Esophagus squamous epithelium (tissue), 5 donors: ENCODE measurements around the gene PRRX1. TPM values are rescaled to one million over a fixed set of nuclear protein-coding genes. Genes with fewer than 3 reads are reported as not detected.

Experiments used
- DNase-seq: peaks from one replicate; lab custom pipeline; 2025; lab: John Stamatoyannopoulos, UW
- H3K27ac ChIP-seq, 4 donors: fragments of 200-600 bp; sonication (generic); one replicate each; pipeline ENCODE4 v1.5.1; 2016 to 2019; ENCODE audit warnings: mild to moderate bottlenecking in 1 of 4
- H3K27me3 ChIP-seq, 4 donors: fragments of 200-600 bp; sonication (generic); 1 replicate in 3 of 4; 2 replicates in 1 of 4; pipeline versions ENCODE4 v1.5.1 to v1.6.0; 2017 to 2021; ENCODE audit warnings: antibody characterized with exemption in 1 of 4
- H3K36me3 ChIP-seq, 3 donors: fragments of 200-600 bp; sonication (generic); one replicate each; pipeline ENCODE4 v1.5.1; 2016 to 2019
- H3K4me1 ChIP-seq, 3 donors: fragments of 200-600 bp; sonication (generic); one replicate each; pipeline ENCODE4 v1.5.1; 2017 to 2019
- H3K4me3 ChIP-seq, 4 donors: fragments of 200-600 bp; sonication (generic); 1 replicate in 3 of 4; 2 replicates in 1 of 4; pipeline ENCODE4 v1.5.1; 2016 to 2019; ENCODE audit warnings: mild to moderate bottlenecking in 2 of 4, moderate library complexity in 1 of 4
- H3K9me3 ChIP-seq, 3 donors: fragments of 200-600 bp; sonication (generic); one replicate each; pipeline ENCODE4 v1.5.1; 2016 to 2019
- CTCF ChIP-seq, 6 experiments: fragments of 450-650 bp in 4 of 6; fragments of 200-600 bp in 2 of 6; sonication (generic) in 2 of 6; IDR thresholded peaks; one replicate each; pipeline ENCODE4 v1.5.1; 2016 to 2019; ENCODE audit warnings: antibody characterized with exemption in 6 of 6, mild to moderate bottlenecking in 4 of 6, moderate library complexity in 4 of 6
- POLR2A ChIP-seq, 4 donors: fragments of 450-650 bp; IDR thresholded peaks; one replicate each; pipeline ENCODE4 v1.6.1; 2017; ENCODE audit warnings: antibody characterized with exemption in 4 of 4, mild to moderate bottlenecking in 4 of 4, moderate library complexity in 3 of 4
- WGBS, 2 donors: methylation state at CpG; one replicate each; pipeline ENCODE4 v1.1.5; 2018; 5-methylcytosine and 5-hydroxymethylcytosine counted together
- intact Hi-C: fragments of 100-400 bp; cut with DNase I; formaldehyde crosslinking; loops from one replicate; pipeline ENCODE4 v1.15.0; 2022
- total RNA-seq, 4 donors: library from RNA; depleted of rRNA; stranded (reverse); fragments of >200 nt; gene quantifications; one replicate each; pipeline ENCODE4 v1.1.0, GENCODE V29; 2016
- donor health status: DM: yes; HTN: yes; CAD: no.

Gene PRRX1
- total RNA-seq, 4 donors from 2014 or later, result 2.2 to 20.4 (median 10.3) TPM

- Histone ChIP-seq H3K9me3 (no peaks in the 10 kb centered on the region), H3K27ac (no peak overlapping the region), H3K4me1 (no peaks in the 10 kb centered on the region), H3K27me3 (no peaks in the 10 kb centered on the region), H3K36me3 (peaks cover 0 to 4% (median 0%) of the 10 kb centered on the region in 3 donors), H3K4me3 (no peak overlapping the region)
- TF ChIP-seq POLR2A (IDR thresholded peaks at IDR 0.05) (no peak), CTCF (IDR thresholded peaks at IDR 0.05) (no peak)
- intact Hi-C loops, result no loop called here
- no peak for DNase-seq
- 47 to 93% methylated on average over 1 of the region's 1 CpG for WGBS, 2 donors
Observed at GRCh38 chr1:170714938-170715337, 51.0 kb downstream of the PRRX1 start.

- no peak for DNase-seq
Observed at GRCh38 chr1:170716835-170717429, 53.0 kb downstream of the PRRX1 start.

GRCh38 chr1:170720661-170721060, 56.7 kb downstream of the PRRX1 start:
- H3K27me3 ChIP-seq, result no peaks in the 10 kb centered on the region
- 69 to 71% methylated on average over 2 of the region's 2 CpGs for WGBS, 2 donors
- no peak overlapping the region for H3K27ac ChIP-seq
- peaks cover 0 to 4% (median 0%) of the 10 kb centered on the region in 3 donors for H3K36me3 ChIP-seq
- no peaks in the 10 kb centered on the region for H3K9me3 ChIP-seq
- no peak overlapping the region for H3K4me3 ChIP-seq
- no peak for DNase-seq
- intact Hi-C loops, result no loop called here
- TF ChIP-seq CTCF (IDR thresholded peaks at IDR 0.05) (no peak), POLR2A (IDR thresholded peaks at IDR 0.05) (no peak)
- no peaks in the 10 kb centered on the region for H3K4me1 ChIP-seq

More at GRCh38 chr1:170716835-170717429, 53.0 kb downstream of the PRRX1 start:
- no peak overlapping the region for H3K4me3 ChIP-seq
- H3K9me3 ChIP-seq, result no peaks in the 10 kb centered on the region
- H3K27me3 ChIP-seq, result no peaks in the 10 kb centered on the region
- 79 to 89% methylated on average over 3 of the region's 3 CpGs for WGBS, 2 donors
- H3K4me1 ChIP-seq, result no peaks in the 10 kb centered on the region
- H3K27ac ChIP-seq, result no peak overlapping the region
- H3K36me3 ChIP-seq, result peaks cover 0 to 4% (median 0%) of the 10 kb centered on the region in 3 donors
- TF ChIP-seq CTCF (IDR thresholded peaks at IDR 0.05) (no peak), POLR2A (IDR thresholded peaks at IDR 0.05) (no peak)
- intact Hi-C loops, result no loop called here

GRCh38 chr1:170721621-170722020, 57.7 kb downstream of the PRRX1 start:
- Histone ChIP-seq H3K27ac (no peak overlapping the region), H3K4me1 (no peaks in the 10 kb centered on the region), H3K4me3 (no peak overlapping the region), H3K27me3 (no peaks in the 10 kb centered on the region), H3K9me3 (no peaks in the 10 kb centered on the region), H3K36me3 (peaks cover 0 to 6% (median 4%) of the 10 kb centered on the region in 3 donors)
- no peak for TF ChIP-seq CTCF (IDR thresholded peaks at IDR 0.05)
- TF ChIP-seq POLR2A (IDR thresholded peaks at IDR 0.05), result no peak
- WGBS, 2 donors, result 86 to 90% methylated on average over 4 of the region's 4 CpGs
- intact Hi-C loops, result no loop called here
- DNase-seq, result no peak

GRCh38 chr1:170723518-170723917, 59.6 kb downstream of the PRRX1 start:
- TF ChIP-seq POLR2A (IDR thresholded peaks at IDR 0.05) (no peak), CTCF (IDR thresholded peaks at IDR 0.05) (no peak)
- H3K27ac ChIP-seq, result no peak overlapping the region
- no peaks in the 10 kb centered on the region for H3K4me1 ChIP-seq
- no peaks in the 10 kb centered on the region for H3K27me3 ChIP-seq
- 97 to 98% methylated on average over 2 of the region's 2 CpGs for WGBS, 2 donors
- H3K9me3 ChIP-seq, result no peaks in the 10 kb centered on the region
- H3K36me3 ChIP-seq, result peaks cover 0 to 6% (median 4%) of the 10 kb centered on the region in 3 donors
- no peak for DNase-seq
- intact Hi-C loops, result no loop called here
- no peak overlapping the region for H3K4me3 ChIP-seq
